HepG2 (cell line): ENCODE measurements around the gene RIPK3. TPM values are rescaled to one million over a fixed set of nuclear protein-coding genes. Genes with fewer than 3 reads are reported as not detected.
A peak's percentile ranks its signal among the peaks of the same experiment; 100 is the strongest.

Experiments
- ATAC-seq: fragments of 200-7000 bp; cut with Tn5 transposase; 3 replicates; pipeline ENCODE4 v1.9.1; 2020; ENCODE audit warnings: mild to moderate bottlenecking, moderate library complexity
- BruUV-seq: library from RNA; stranded (reverse); fragments of 400-500 nt; replicated peaks from 2 replicates; lab custom pipeline; 2021; lab: Mats Ljungman, UMichigan
- CTCF ChIA-PET: fragments of 300-600 bp; formaldehyde crosslinking; extraction: SDS; loops from one replicate; lab custom pipeline; 2021; ENCODE audit warnings: low total read pairs, inconsistent platforms, low intra/inter-chr PET ratio; lab: Yijun Ruan, JAX
- POLR2A ChIA-PET: fragments of 350-600 bp; sonication (Branson Sonifier 250); formaldehyde crosslinking; loops from one replicate; lab custom pipeline; 2020; ENCODE audit warnings: antibody characterized with exemption, inconsistent platforms; lab: Yijun Ruan, JAX
- DNase-seq: peaks from one replicate; pipeline ENCODE4 v3.0.0-alpha.2; 2015; ENCODE audit warnings: low spot score
- FAIRE-seq: peaks from 3 replicates; lab custom pipeline; 2011; peaks lifted over from hg19 to GRCh38; lab: Jason Lieb, UNC
- H2AFZ ChIP-seq: one replicate; pipeline ENCODE4 v1.6.1; 2011; ENCODE audit warnings: low read length, inconsistent platforms
- H3K27ac ChIP-seq: fragments of 300-600 bp; 3 replicates; pipeline ENCODE4 v1.8.0; 2011; ENCODE audit warnings: mixed run types, mild to moderate bottlenecking, mixed read lengths, low read length, inconsistent platforms; ENCODE audit not compliant: insufficient read depth; ENCODE audit errors: extremely low read length
- H3K27me3 ChIP-seq, 2 experiments: fragments of 200-600 bp in 1 of 2; 2 replicates in 1 of 2; 3 replicates in 1 of 2; pipeline versions ENCODE4 v1.6.0 to v1.8.0; 2011; ENCODE audit warnings: low read length in 2 of 2, mild to moderate bottlenecking in 2 of 2, moderate library complexity in 2 of 2, inconsistent platforms in 1 of 2; ENCODE audit not compliant: insufficient read depth in 2 of 2, control insufficient read depth in 1 of 2
- H3K36me3 ChIP-seq, 2 experiments: fragments of 200-600 bp in 1 of 2; replicated peaks in 1 of 2; 2 replicates in 1 of 2; 3 replicates in 1 of 2; pipeline versions ENCODE4 v1.5.1 to v1.8.0; 2011; ENCODE audit warnings: low read length in 2 of 2, inconsistent platforms in 1 of 2; ENCODE audit not compliant: insufficient read depth in 2 of 2, control insufficient read depth in 1 of 2
- H3K4me1 ChIP-seq: 2 replicates; pipeline ENCODE4 v1.5.1; 2012; ENCODE audit warnings: low read length, inconsistent platforms; ENCODE audit not compliant: insufficient read depth
- H3K4me2 ChIP-seq: 2 replicates; pipeline ENCODE4 v1.6.0; 2011; ENCODE audit warnings: low read depth, low read length, inconsistent platforms
- H3K4me3 ChIP-seq, 3 experiments: fragments of 200-600 bp in 1 of 3; sonication (generic), shearing (Covaris generic) in 1 of 3; replicated peaks in 1 of 3; 2 replicates each; pipeline ENCODE4 v1.5.1; 2011 to 2016; ENCODE audit warnings: low read length in 3 of 3, inconsistent platforms in 2 of 3, low read depth in 2 of 3, mild to moderate bottlenecking in 2 of 3, control low read depth in 1 of 3, mixed read lengths in 1 of 3; ENCODE audit not compliant: insufficient read depth in 1 of 3
- H3K79me2 ChIP-seq: one replicate; pipeline ENCODE4 v1.6.1; 2011; ENCODE audit warnings: low read length, inconsistent platforms; ENCODE audit not compliant: insufficient read depth
- H3K9ac ChIP-seq: 2 replicates; pipeline ENCODE4 v1.6.0; 2011; ENCODE audit warnings: mild to moderate bottlenecking, low read depth, low read length, inconsistent platforms; ENCODE audit not compliant: insufficient read depth
- H3K9me3 ChIP-seq: 2 replicates; pipeline ENCODE4 v1.5.1; 2012; ENCODE audit warnings: mild to moderate bottlenecking, low read length
- H4K20me1 ChIP-seq: 2 replicates; pipeline ENCODE4 v1.6.0; 2011; ENCODE audit warnings: inconsistent platforms, mild to moderate bottlenecking, low read length, moderate library complexity; ENCODE audit not compliant: insufficient read depth
- ATF7 ChIP-seq, 2 experiments: fragments of 450-650 bp in 1 of 2; sonication (generic) in 1 of 2; formaldehyde crosslinking in 1 of 2; IDR thresholded peaks; 2 replicates each; pipeline versions ENCODE4 v1.4.0 to v1.6.1; 2016 to 2020; ENCODE audit warnings: antibody characterized with exemption in 1 of 2, mild to moderate bottlenecking in 1 of 2, missing genetic modification reagents in 1 of 2
- DZIP1 ChIP-seq: sonication (generic); formaldehyde crosslinking; IDR thresholded peaks from 2 replicates; pipeline ENCODE4 v1.5.0; 2020; ENCODE audit warnings: mild to moderate bottlenecking, missing genetic modification reagents
- IKZF4 ChIP-seq: sonication (generic); formaldehyde crosslinking; IDR thresholded peaks from 2 replicates; pipeline ENCODE4 v1.5.1; 2020; ENCODE audit warnings: borderline replicate concordance, mild to moderate bottlenecking, low read depth, missing genetic modification reagents; ENCODE audit errors: not compliant biosample characterization
- NR2F2 ChIP-seq: IDR thresholded peaks from 2 replicates; pipeline ENCODE4 v1.6.1; 2012; ENCODE audit warnings: low read depth, inconsistent platforms, borderline replicate concordance
- PRDM4 ChIP-seq: sonication (generic); formaldehyde crosslinking; IDR thresholded peaks from 2 replicates; pipeline ENCODE4 v1.9.0; 2021; ENCODE audit warnings: missing genetic modification reagents, borderline replicate concordance
- U2AF2 ChIP-seq: fragments of 200-400 bp; formaldehyde crosslinking; IDR thresholded peaks from 2 replicates; pipeline ENCODE4 v1.6.1; 2017; ENCODE audit warnings: low read depth, mild to moderate bottlenecking, low read length
- ZFP1 ChIP-seq: IDR thresholded peaks from 2 replicates; pipeline ENCODE4 v1.6.1; 2016
- ZFP62 ChIP-seq: sonication (generic); formaldehyde crosslinking; IDR thresholded peaks from 2 replicates; pipeline ENCODE4 v1.4.0; 2020; ENCODE audit warnings: missing genetic modification reagents
- ZFP82 ChIP-seq: sonication (generic); formaldehyde crosslinking; IDR thresholded peaks from 2 replicates; pipeline ENCODE4 v1.5.1; 2020; ENCODE audit warnings: mild to moderate bottlenecking, missing genetic modification reagents, borderline replicate concordance
- ZNF333 ChIP-seq: sonication (generic); formaldehyde crosslinking; IDR thresholded peaks from 2 replicates; pipeline ENCODE4 v1.4.0; 2020; ENCODE audit warnings: mild to moderate bottlenecking, missing genetic modification reagents, borderline replicate concordance
- ZNF383 ChIP-seq: sonication (generic); formaldehyde crosslinking; IDR thresholded peaks from 2 replicates; pipeline ENCODE4 v1.4.0; 2020; ENCODE audit warnings: missing genetic modification reagents, mild to moderate bottlenecking, borderline replicate concordance
- ZNF530 ChIP-seq: sonication (generic); formaldehyde crosslinking; IDR thresholded peaks from 2 replicates; pipeline ENCODE4 v1.5.0; 2020; ENCODE audit warnings: low read depth, mild to moderate bottlenecking, missing genetic modification reagents
- ZNF552 ChIP-seq: sonication (generic); formaldehyde crosslinking; IDR thresholded peaks from 2 replicates; pipeline ENCODE4 v1.9.0; 2022; ENCODE audit warnings: missing genetic modification reagents, mild to moderate bottlenecking, borderline replicate concordance
- ZNF567 ChIP-seq: sonication (generic); formaldehyde crosslinking; IDR thresholded peaks from 2 replicates; pipeline ENCODE4 v1.8.1; 2023; ENCODE audit warnings: mild to moderate bottlenecking, missing genetic modification reagents, borderline replicate concordance
- ZNF616 ChIP-seq: sonication (generic); formaldehyde crosslinking; IDR thresholded peaks from 2 replicates; pipeline ENCODE4 v1.5.0; 2020; ENCODE audit warnings: low read depth, mild to moderate bottlenecking, missing genetic modification reagents
- ZNF891 ChIP-seq: sonication (generic); formaldehyde crosslinking; IDR thresholded peaks from 2 replicates; pipeline ENCODE4 v1.5.0; 2020; ENCODE audit warnings: mild to moderate bottlenecking, missing genetic modification reagents
- WGBS: methylation state at CpG from one replicate; pipeline ENCODE4 v1.1.6; 2017; ENCODE audit warnings: low lambda C conversion rate; 5-methylcytosine and 5-hydroxymethylcytosine counted together
- in situ Hi-C: cut with HindIII; loops from 2 replicates; pipeline ENCODE4 v1.10.0; 2017; ENCODE audit warnings: low pct_unique_long_range_greater_than_20kb; ENCODE audit not compliant: extremely low pct_ligation_motif_present
- intact Hi-C: fragments of 100-400 bp; cut with micrococcal nuclease; formaldehyde crosslinking; loops from one replicate; pipeline ENCODE4 v1.10.0; 2022; ENCODE audit not compliant: unreplicated experiment
- polyA plus RNA-seq, 8 experiments: library from polyadenylated mRNA; depleted of rRNA in 3 of 8; stranded (reverse) in 7 of 8; unstranded in 1 of 8; fragments of >200 nt; fragmentation: Illumina TruSeq in 4 of 8; extraction: Trizol in 4 of 8; gene quantifications; 2 replicates each; pipeline versions ENCODE4 v1.2.1 to v1.2.3, GENCODE V29; 2011 to 2016; ENCODE audit warnings: low read depth in 4 of 8, missing spikeins in 1 of 8, mixed read lengths in 1 of 8; ENCODE audit not compliant: insufficient read depth in 1 of 8
- total RNA-seq, 5 experiments: library from RNA; depleted of rRNA; stranded (reverse); fragments of >200 nt; fragmentation: Illumina TruSeq; extraction: Trizol; gene quantifications; 2 replicates each; pipeline ENCODE4 v1.2.3, GENCODE V29; 2016; ENCODE audit warnings: low read depth in 1 of 5
- TF ChIP-seq, protein P1 (sequence below): sonication (generic); formaldehyde crosslinking; IDR thresholded peaks from 2 replicates; pipeline ENCODE4 v1.5.0; 2020; ENCODE audit warnings: missing genetic modification reagents, mild to moderate bottlenecking, borderline replicate concordance

RIPK3 gene
- total and polyA plus RNA-seq, 2 of the 13 experiments (the other 11 are each of a cell fraction or from before 2014, with no cell fraction given): not detected

DNA sequence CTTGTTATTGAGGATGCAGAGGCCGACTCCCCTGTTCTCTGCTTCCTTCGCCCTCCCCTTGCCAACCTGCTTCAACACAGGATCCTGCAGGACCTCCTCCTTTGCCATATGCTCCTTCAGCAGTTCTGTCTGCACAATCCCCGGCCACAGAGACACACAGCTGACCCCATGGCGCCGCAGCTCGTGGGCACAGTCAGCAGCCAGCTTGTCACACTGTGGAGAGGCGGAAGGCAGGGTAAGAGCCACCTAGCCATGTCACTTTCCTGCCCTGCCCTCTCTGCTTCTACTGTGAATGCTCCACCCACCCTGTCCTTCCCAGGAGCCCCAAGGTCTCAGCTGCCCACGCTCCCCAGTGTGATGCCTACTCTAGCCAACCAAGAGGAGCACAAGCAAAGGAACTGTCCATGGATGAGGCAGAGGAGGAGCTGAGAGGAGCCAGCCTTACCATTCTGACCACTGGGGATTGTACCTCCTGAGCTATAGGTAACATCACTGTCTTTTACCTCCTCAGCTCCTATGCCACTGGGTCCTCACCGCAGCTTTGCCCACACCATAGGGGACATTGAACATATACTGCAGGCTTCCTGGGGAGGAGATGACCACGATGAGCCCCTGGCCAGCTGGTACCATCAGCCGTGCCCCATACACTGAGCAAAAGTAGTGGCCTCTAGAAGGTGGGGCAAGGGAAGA lies 47.5 kb downstream of the RIPK3 start:
- POLR2A ChIA-PET: interaction anchor here (0.7 to 24.7 kb wide), 8 partner anchors 10 to 131 kb away, joined by 3 to 850 read pairs (median 4); partner anchors contain the start of genes CHMP4A, GMPR2, IRF9 and NEDD8
- ATAC-seq (no peak), DNase-seq (no peak), FAIRE-seq (no peak)
- Histone ChIP-seq H3K79me2 (peaks cover 4% of the 10 kb centered on the region), H3K27ac (no peak overlapping the region), H3K27me3 (no peaks in the 10 kb centered on the region), H2AFZ (no peak overlapping the region), H3K4me1 (peaks cover 20% of the 10 kb centered on the region), H3K4me2 (no peak overlapping the region), H3K9me3 (no peaks in the 10 kb centered on the region), H3K9ac (no peak overlapping the region), H3K36me3 (peaks cover 50 to 69% of the 10 kb centered on the region in 2 experiments), H4K20me1 (no peaks in the 10 kb centered on the region), H3K4me3 (no peak overlapping the region)
- in situ Hi-C loops: no loop called here
- intact Hi-C loops: loop anchor here (10.0 kb wide), 1 partner anchor 987 kb away; the partner anchor contains the start of genes BCL2L2 and PPP1R3E
- BruUV-seq: no TSS peak
- 97% methylated on average over 11 of the region's 11 CpGs for WGBS
- CTCF ChIA-PET: no interaction called here
- TF ChIP-seq ZFP1 (CRISPR knock-in tag): no peak
- no peak for TF ChIP-seq NR2F2
- 0 out of 2 replicates have a peak, but pooled peaks have one; percentile 65 for TF ChIP-seq ZNF383 (CRISPR knock-in tag)
- TF ChIP-seq ZNF530 (CRISPR knock-in tag): no peak
- no peak for TF ChIP-seq ZNF333
- TF ChIP-seq ZNF552 (CRISPR knock-in tag): no peak
- 0 out of 2 replicates have a peak, but pooled peaks have one; percentile 20 for TF ChIP-seq ZNF616 (CRISPR knock-in tag)
- TF ChIP-seq ZFP82: no peak
- no peak for TF ChIP-seq IKZF4 (CRISPR knock-in tag)
- TF ChIP-seq ZNF567 (CRISPR knock-in tag): no peak
- no peak for TF ChIP-seq ATF7 (IDR thresholded peaks at IDR 0.05)
- TF ChIP-seq ATF7 (CRISPR knock-in tag; IDR thresholded peaks at IDR 0.05): 0 out of 2 replicates have a peak, but pooled peaks have one; percentile 48
- TF ChIP-seq, protein P1, sequence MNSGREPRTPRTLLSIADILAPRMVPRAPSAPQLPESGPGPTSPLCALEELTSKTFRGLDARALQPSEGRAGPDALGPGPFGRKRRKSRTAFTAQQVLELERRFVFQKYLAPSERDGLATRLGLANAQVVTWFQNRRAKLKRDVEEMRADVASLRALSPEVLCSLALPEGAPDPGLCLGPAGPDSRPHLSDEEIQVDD (CRISPR knock-in tag): 0 out of 2 replicates have a peak, but pooled peaks have one; percentile 22
- no peak for TF ChIP-seq ZFP62 (CRISPR knock-in tag)
- no peak for TF ChIP-seq U2AF2
- TF ChIP-seq DZIP1 (CRISPR knock-in tag): peak; percentile 64; the same call in 1 of the 2 replicates
- TF ChIP-seq PRDM4 (CRISPR knock-in tag): no peak
- 0 out of 2 replicates have a peak, but pooled peaks have one; percentile 54 for TF ChIP-seq ZNF891 (CRISPR knock-in tag)
